Activated T-cell treated with anti-CD3 and anti-CD28 coated beads for 24 hours (primary cell): ENCODE measurements around the gene OLR1.
A peak's percentile ranks its signal among the peaks of the same experiment; 100 is the strongest.
"Not testable (repeated sequence)": the region's sequence is repeated elsewhere in the genome, so short reads cannot be mapped to it uniquely, and the experiment has no call there.

Source experiments
- DNase-seq: peaks from one replicate; pipeline ENCODE4 v3.0.0-alpha.2; 2020; ENCODE audit warnings: low read depth

The OLR1 gene

GRCh38 chr12:10190558-10191388, 18.8 kb upstream of the OLR1 start:
- DNase-seq, result peak; percentile 26

GRCh38 chr12:10189653-10190052, 17.7 kb upstream of the OLR1 start:
- no peak for DNase-seq

- not testable (repeated sequence) for DNase-seq
These were observed 15.0 kb upstream of the OLR1 start for GRCh38 chr12:10186958-10187357.

GRCh38 chr12:10186299-10186698, 14.4 kb upstream of the OLR1 start:
- no peak for DNase-seq

GRCh38 chr12:10184261-10184843, 12.4 kb upstream of the OLR1 start:
- no peak for DNase-seq

GRCh38 chr12:10182354-10183049, 10.6 kb upstream of the OLR1 start:
- no peak for DNase-seq

- DNase-seq, result no peak
These were observed 7.8 kb upstream of the OLR1 start for GRCh38 chr12:10179776-10180181.

- DNase-seq, result no peak
These were observed 6.9 kb upstream of the OLR1 start, which contains the start of gene TMEM52B for GRCh38 chr12:10178821-10179220. Gene TMEM52B (plus strand): TSS chr12:10179032. CDS start chr12:10179575, 543 bp downstream.

GRCh38 chr12:10175846-10176636, 4.1 kb upstream of the OLR1 start:
- no peak for DNase-seq

- DNase-seq, result no peak
These were observed 3.2 kb upstream of the OLR1 start for GRCh38 chr12:10174986-10175614.

- no peak for DNase-seq
These were observed 1.7 kb downstream of the OLR1 start for GRCh38 chr12:10170216-10170615.

- DNase-seq, result no peak
These were observed 2.8 kb downstream of the OLR1 start for GRCh38 chr12:10169104-10169503.

GRCh38 chr12:10167599-10167998, 4.3 kb downstream of the OLR1 start:
- DNase-seq, result no peak

- no peak for DNase-seq
These were observed 6.5 kb downstream of the OLR1 start for GRCh38 chr12:10165421-10165820.

GRCh38 chr12:10163084-10163483, 8.8 kb downstream of the OLR1 start:
- no peak for DNase-seq

- DNase-seq, result no peak
These were observed 11.1 kb downstream of the OLR1 start for GRCh38 chr12:10160617-10161385.

GRCh38 chr12:10159280-10159679, 12.7 kb downstream of the OLR1 start:
- no peak for DNase-seq

GRCh38 chr12:10158406-10158805, 13.5 kb downstream of the OLR1 start:
- DNase-seq, result no peak

GRCh38 chr12:10155966-10156365, 16.0 kb downstream of the OLR1 start:
- DNase-seq, result no peak

GRCh38 chr12:10154145-10154496, 17.8 kb downstream of the OLR1 start:
- no peak for DNase-seq
